Epithelial cell of esophagus (primary cell): ENCODE measurements around the gene ENDOU.

Experiments
- DNase-seq: peaks from one replicate; pipeline ENCODE4 v3.0.0; 2010; ENCODE audit warnings: low read depth
- H3K4me3 ChIP-seq: 2 replicates; pipeline ENCODE4 v1.5.1; 2011; ENCODE audit warnings: mild to moderate bottlenecking, low read length, control low read depth
- CTCF ChIP-seq: IDR thresholded peaks from 2 replicates; pipeline ENCODE4 v1.5.1; 2011; ENCODE audit warnings: low read depth, mild to moderate bottlenecking, low read length, control low read depth, inconsistent platforms; ENCODE audit not compliant: insufficient read depth; ENCODE audit errors: missing control alignments

Gene ENDOU

GRCh38 chr12:47747126-47747525 is 21.8 kb upstream of the ENDOU start:
- no peak overlapping the region for H3K4me3 ChIP-seq
- no peak for DNase-seq

GRCh38 chr12:47746523-47746922 is 21.2 kb upstream of the ENDOU start:
- DNase-seq = no peak
- no peak for TF ChIP-seq CTCF
- no peak overlapping the region for H3K4me3 ChIP-seq

More at GRCh38 chr12:47747126-47747525, 21.8 kb upstream of the ENDOU start:
- no peak for TF ChIP-seq CTCF

- DNase-seq = no peak
- H3K4me3 ChIP-seq = no peak overlapping the region
- TF ChIP-seq CTCF = no peak
Measured at GRCh38 chr12:47746073-47746472, 20.8 kb upstream of the ENDOU start.

GRCh38 chr12:47745485-47746041 is 20.3 kb upstream of the ENDOU start:
- DNase-seq = no peak
- no peak for TF ChIP-seq CTCF
- H3K4me3 ChIP-seq = no peak overlapping the region

- no peak overlapping the region for H3K4me3 ChIP-seq
- no peak for TF ChIP-seq CTCF
- DNase-seq = no peak
Measured at GRCh38 chr12:47744778-47745436, 19.6 kb upstream of the ENDOU start.

GRCh38 chr12:47744005-47744651 is 18.8 kb upstream of the ENDOU start:
- DNase-seq = peak; percentile 89
- peak; percentile 92 for TF ChIP-seq CTCF
- H3K4me3 ChIP-seq = no peak overlapping the region
